Measurements from ENCODE around the gene CLEC11A. TPM values are rescaled to one million over a fixed set of nuclear protein-coding genes. Genes with fewer than 3 reads are reported as not detected.

CLEC11A gene
- total RNA-seq, 2 donors from 2014 or later: 0.39 TPM; not detected in 1

GRCh38 chr19:50721441-50722137, 1.6 kb upstream of the CLEC11A start:
- peaks cover 66% of the 10 kb centered on the region for H3K27me3 Mint-ChIP-seq
- DNase-seq (no peak), ATAC-seq (no peak)
- H3K36me3 Mint-ChIP-seq (ENCODE audit: low read depth): peaks cover 6% of the 10 kb centered on the region
- peaks cover 13% of the 10 kb centered on the region for H3K4me1 Mint-ChIP-seq
- peak overlapping the region; percentile 13 for H3K4me3 Mint-ChIP-seq
- no peaks in the 10 kb centered on the region for H3K9me3 ChIP-seq (ENCODE audit: control insufficient read depth, low read length, poor library complexity, severe bottlenecking)
- H3K27ac Mint-ChIP-seq: no peak overlapping the region

- no peaks in the 10 kb centered on the region for H3K9me3 ChIP-seq (ENCODE audit: control insufficient read depth, low read length, poor library complexity, severe bottlenecking)
- Mint-ChIP-seq H3K4me1 (peaks cover 13% of the 10 kb centered on the region), H3K27me3 (peaks cover 70% of the 10 kb centered on the region), H3K4me3 (peak overlapping the region; percentile 1), H3K27ac (no peak overlapping the region), H3K36me3 (ENCODE audit: low read depth) (peaks cover 6% of the 10 kb centered on the region)
- ATAC-seq (no peak), DNase-seq (no peak)
Observed at GRCh38 chr19:50722201-50723013, 757 bp upstream of the CLEC11A start.

GRCh38 chr19:50723735-50724521, 764 bp downstream of the CLEC11A start:
- H3K9me3 ChIP-seq (ENCODE audit: control insufficient read depth, low read length, poor library complexity, severe bottlenecking): no peaks in the 10 kb centered on the region
- Mint-ChIP-seq H3K27me3 (peaks cover 80% of the 10 kb centered on the region), H3K36me3 (ENCODE audit: low read depth) (peaks cover 6% of the 10 kb centered on the region), H3K4me1 (peaks cover 13% of the 10 kb centered on the region), H3K4me3 (peak overlapping the region; percentile 61), H3K27ac (no peak overlapping the region)
- DNase-seq (no peak), ATAC-seq (no peak)

- H3K27ac Mint-ChIP-seq: no peak overlapping the region
- H3K9me3 ChIP-seq (ENCODE audit: control insufficient read depth, low read length, poor library complexity, severe bottlenecking): no peaks in the 10 kb centered on the region
- peaks cover 6% of the 10 kb centered on the region for H3K36me3 Mint-ChIP-seq (ENCODE audit: low read depth)
- DNase-seq (peak; percentile 53 to 73 (median 57)), ATAC-seq (peak; percentile 89)
- H3K27me3 Mint-ChIP-seq: peaks cover 80% of the 10 kb centered on the region
- H3K4me3 Mint-ChIP-seq: peak overlapping the region; percentile 77
- peaks cover 16% of the 10 kb centered on the region for H3K4me1 Mint-ChIP-seq
Observed at GRCh38 chr19:50724522-50725217, 1.5 kb downstream of the CLEC11A start.

- H3K27me3 Mint-ChIP-seq: peaks cover 74% of the 10 kb centered on the region
- peak; percentile 40 for ATAC-seq
Observed at GRCh38 chr19:50725218-50725910, 2.2 kb downstream of the CLEC11A start.

GRCh38 chr19:50725911-50726230, 2.7 kb downstream of the CLEC11A start:
- Mint-ChIP-seq H3K4me3 (peak overlapping the region; percentile 77), H3K4me1 (peaks cover 9% of the 10 kb centered on the region), H3K27ac (no peak overlapping the region), H3K36me3 (ENCODE audit: low read depth) (peaks cover 6% of the 10 kb centered on the region), H3K27me3 (peaks cover 69% of the 10 kb centered on the region)
- no peaks in the 10 kb centered on the region for H3K9me3 ChIP-seq (ENCODE audit: control insufficient read depth, low read length, poor library complexity, severe bottlenecking)
- DNase-seq (no peak), ATAC-seq (no peak)

More at GRCh38 chr19:50725218-50725910, 2.2 kb downstream of the CLEC11A start:
- Mint-ChIP-seq H3K36me3 (ENCODE audit: low read depth) (peaks cover 6% of the 10 kb centered on the region), H3K4me3 (peak overlapping the region; percentile 77), H3K27ac (no peak overlapping the region), H3K4me1 (peaks cover 11% of the 10 kb centered on the region)
- DNase-seq: no peak
- H3K9me3 ChIP-seq (ENCODE audit: control insufficient read depth, low read length, poor library complexity, severe bottlenecking): no peaks in the 10 kb centered on the region

GRCh38 chr19:50728084-50728737, 5.0 kb downstream of the CLEC11A start:
- no peak overlapping the region for H3K4me3 Mint-ChIP-seq
- peaks cover 66% of the 10 kb centered on the region for H3K27me3 Mint-ChIP-seq
- no peak overlapping the region for H3K27ac Mint-ChIP-seq

GRCh38 chr19:50729894-50730293, 6.7 kb downstream of the CLEC11A start:
- Mint-ChIP-seq H3K4me3 (no peak overlapping the region), H3K4me1 (peaks cover 7% of the 10 kb centered on the region), H3K36me3 (ENCODE audit: low read depth) (no peaks in the 10 kb centered on the region), H3K27ac (no peak overlapping the region), H3K27me3 (peaks cover 68% of the 10 kb centered on the region)
- ATAC-seq (no peak), DNase-seq (no peak)
- no peaks in the 10 kb centered on the region for H3K9me3 ChIP-seq (ENCODE audit: control insufficient read depth, low read length, poor library complexity, severe bottlenecking)

More at GRCh38 chr19:50728084-50728737, 5.0 kb downstream of the CLEC11A start:
- DNase-seq: no peak
- peaks cover 9% of the 10 kb centered on the region for H3K4me1 Mint-ChIP-seq
- no peaks in the 10 kb centered on the region for H3K9me3 ChIP-seq (ENCODE audit: control insufficient read depth, low read length, poor library complexity, severe bottlenecking)
- peaks cover 3% of the 10 kb centered on the region for H3K36me3 Mint-ChIP-seq (ENCODE audit: low read depth)
- no peak for ATAC-seq

- no peak overlapping the region for H3K4me3 Mint-ChIP-seq
- ATAC-seq: no peak
- H3K27ac Mint-ChIP-seq: no peak overlapping the region
- DNase-seq: no peak
- H3K36me3 Mint-ChIP-seq (ENCODE audit: low read depth): no peaks in the 10 kb centered on the region
- peaks cover 78% of the 10 kb centered on the region for H3K27me3 Mint-ChIP-seq
- no peaks in the 10 kb centered on the region for H3K9me3 ChIP-seq (ENCODE audit: control insufficient read depth, low read length, poor library complexity, severe bottlenecking)
- no peaks in the 10 kb centered on the region for H3K4me1 Mint-ChIP-seq
Observed at GRCh38 chr19:50735869-50736268, 12.7 kb downstream of the CLEC11A start.

- H3K9me3 ChIP-seq (ENCODE audit: control insufficient read depth, low read length, poor library complexity, severe bottlenecking): no peaks in the 10 kb centered on the region
- DNase-seq (no peak), ATAC-seq (no peak)
- H3K27ac Mint-ChIP-seq: no peak overlapping the region
- H3K36me3 Mint-ChIP-seq (ENCODE audit: low read depth): no peaks in the 10 kb centered on the region
- H3K4me3 Mint-ChIP-seq: no peak overlapping the region
- H3K27me3 Mint-ChIP-seq: peaks cover 81% of the 10 kb centered on the region
- no peaks in the 10 kb centered on the region for H3K4me1 Mint-ChIP-seq
Observed at GRCh38 chr19:50736338-50736737, 13.2 kb downstream of the CLEC11A start.

GRCh38 chr19:50739132-50739913, 16.2 kb downstream of the CLEC11A start:
- DNase-seq (no peak), ATAC-seq (no peak)
- no peaks in the 10 kb centered on the region for H3K36me3 Mint-ChIP-seq (ENCODE audit: low read depth)
- H3K9me3 ChIP-seq (ENCODE audit: control insufficient read depth, low read length, poor library complexity, severe bottlenecking): no peaks in the 10 kb centered on the region
- H3K4me1 Mint-ChIP-seq: no peaks in the 10 kb centered on the region
- no peak overlapping the region for H3K4me3 Mint-ChIP-seq
- peaks cover 61% of the 10 kb centered on the region for H3K27me3 Mint-ChIP-seq
- no peak overlapping the region for H3K27ac Mint-ChIP-seq
